Endodermal cell (in vitro differentiated cells): ENCODE data around the gene BARHL1. TPM values are rescaled to one million over a fixed set of nuclear protein-coding genes. Genes with fewer than 3 reads are reported as not detected.

ENCODE experiments used
- DNase-seq: peaks from one replicate; pipeline ENCODE4 v3.0.0-alpha.2; 2017
- H3K27ac ChIP-seq: 2 replicates; pipeline ENCODE4 v1.5.1; 2013; ENCODE audit warnings: mild to moderate bottlenecking, low read depth, low read length, moderate library complexity
- H3K27me3 ChIP-seq: 2 replicates; pipeline ENCODE4 v1.6.1; 2013; ENCODE audit warnings: mild to moderate bottlenecking, low read length, moderate library complexity; ENCODE audit not compliant: insufficient read depth, control insufficient read depth, poor library complexity, severe bottlenecking
- H3K36me3 ChIP-seq: 2 replicates; pipeline ENCODE4 v1.7.0; 2013; ENCODE audit warnings: mild to moderate bottlenecking, low read length, moderate library complexity; ENCODE audit not compliant: control insufficient read depth, insufficient read depth
- H3K4me1 ChIP-seq: one replicate; pipeline ENCODE4 v1.7.0; 2013; ENCODE audit warnings: low read length; ENCODE audit not compliant: control insufficient read depth, insufficient read depth
- H3K4me3 ChIP-seq: 2 replicates; pipeline ENCODE4 v1.5.1; 2013; ENCODE audit warnings: mild to moderate bottlenecking, low read length, moderate library complexity
- H3K9ac ChIP-seq: 2 replicates; pipeline ENCODE4 v1.6.1; 2013; ENCODE audit warnings: mild to moderate bottlenecking, low read length, moderate library complexity; ENCODE audit not compliant: poor library complexity, severe bottlenecking; ENCODE audit errors: extremely low read depth
- H3K9me3 ChIP-seq: 2 replicates; pipeline ENCODE4 v1.6.1; 2013; ENCODE audit warnings: mild to moderate bottlenecking, low read length, moderate library complexity; ENCODE audit not compliant: control insufficient read depth
- H3K27ac Mint-ChIP-seq: 2 replicates; pipeline ENCODE4 v1.8.0; 2020; ENCODE audit warnings: mixed read lengths
- H3K27me3 Mint-ChIP-seq: 2 replicates; pipeline ENCODE4 v1.8.0; 2021; ENCODE audit warnings: mild to moderate bottlenecking, mixed read lengths; ENCODE audit not compliant: insufficient read depth
- H3K36me3 Mint-ChIP-seq: 2 replicates; pipeline ENCODE4 v1.8.0; 2020; ENCODE audit warnings: low read depth, mixed read lengths
- H3K4me1 Mint-ChIP-seq: 2 replicates; pipeline ENCODE4 v1.8.0; 2020; ENCODE audit warnings: mixed read lengths
- H3K4me3 Mint-ChIP-seq: 2 replicates; pipeline ENCODE4 v1.8.0; 2020; ENCODE audit warnings: mild to moderate bottlenecking, moderate library complexity, mixed read lengths
- H3K9me3 Mint-ChIP-seq: 2 replicates; pipeline ENCODE4 v1.8.0; 2020; ENCODE audit warnings: mild to moderate bottlenecking, mixed read lengths
- WGBS, 2 experiments: methylation state at CpG; one replicate each; pipeline versions ENCODE4 v1.1.5 to v1.1.7; 2013; ENCODE audit warnings: missing lambda C conversion rate in 2 of 2, mixed read lengths in 1 of 2; ENCODE audit not compliant: insufficient coverage in 1 of 2, insufficient read length in 1 of 2; 5-methylcytosine and 5-hydroxymethylcytosine counted together
- total RNA-seq, 2 donors: library from RNA; stranded (reverse); fragmentation: NEBNext Ultra II Directional in 1 of 2; extraction: Animal tissue kit (Norgen Biotek cat#: 25700) in 1 of 2; gene quantifications; 2 replicates in 1 of 2; 3 replicates in 1 of 2; pipeline ENCODE4 v1.2.1, GENCODE V29; 2021
- TF ChIP-seq, protein P1 (sequence below): fragments of 200-600 bp; sonication (generic); conservative IDR thresholded peaks from 2 replicates; pipeline ENCODE4 v1.5.0; 2021; ENCODE audit warnings: antibody characterized with exemption, mild to moderate bottlenecking

Gene BARHL1
- total RNA-seq, 2 donors from 2014 or later: not detected

- no peak overlapping the region for H3K27ac ChIP-seq
- no peaks in the 10 kb centered on the region for H3K27me3 ChIP-seq
- no peaks in the 10 kb centered on the region for H3K9me3 ChIP-seq
- Mint-ChIP-seq H3K36me3 (peaks cover 88% of the 10 kb centered on the region), H3K27ac (no peak overlapping the region), H3K4me1 (peaks cover 6% of the 10 kb centered on the region), H3K4me3 (no peak overlapping the region), H3K9me3 (no peaks in the 10 kb centered on the region), H3K27me3 (no peaks in the 10 kb centered on the region)
- no peak overlapping the region for H3K4me3 ChIP-seq
- no peak overlapping the region for H3K9ac ChIP-seq
- H3K4me1 ChIP-seq: no peaks in the 10 kb centered on the region
- WGBS, 2 experiments: 85 to 91% methylated on average over 1 to 2 of the region's 2 CpGs
- TF ChIP-seq, protein P1, sequence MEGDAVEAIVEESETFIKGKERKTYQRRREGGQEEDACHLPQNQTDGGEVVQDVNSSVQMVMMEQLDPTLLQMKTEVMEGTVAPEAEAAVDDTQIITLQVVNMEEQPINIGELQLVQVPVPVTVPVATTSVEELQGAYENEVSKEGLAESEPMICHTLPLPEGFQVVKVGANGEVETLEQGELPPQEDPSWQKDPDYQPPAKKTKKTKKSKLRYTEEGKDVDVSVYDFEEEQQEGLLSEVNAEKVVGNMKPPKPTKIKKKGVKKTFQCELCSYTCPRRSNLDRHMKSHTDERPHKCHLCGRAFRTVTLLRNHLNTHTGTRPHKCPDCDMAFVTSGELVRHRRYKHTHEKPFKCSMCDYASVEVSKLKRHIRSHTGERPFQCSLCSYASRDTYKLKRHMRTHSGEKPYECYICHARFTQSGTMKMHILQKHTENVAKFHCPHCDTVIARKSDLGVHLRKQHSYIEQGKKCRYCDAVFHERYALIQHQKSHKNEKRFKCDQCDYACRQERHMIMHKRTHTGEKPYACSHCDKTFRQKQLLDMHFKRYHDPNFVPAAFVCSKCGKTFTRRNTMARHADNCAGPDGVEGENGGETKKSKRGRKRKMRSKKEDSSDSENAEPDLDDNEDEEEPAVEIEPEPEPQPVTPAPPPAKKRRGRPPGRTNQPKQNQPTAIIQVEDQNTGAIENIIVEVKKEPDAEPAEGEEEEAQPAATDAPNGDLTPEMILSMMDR: no peak
- DNase-seq: no peak
- H3K36me3 ChIP-seq: peaks cover 99% of the 10 kb centered on the region
These were observed 33.4 kb downstream of the BARHL1 start for GRCh38 chr9:132615774-132616173.

GRCh38 chr9:132616725-132617124 is 34.3 kb downstream of the BARHL1 start:
- Mint-ChIP-seq H3K27me3 (no peaks in the 10 kb centered on the region), H3K4me3 (no peak overlapping the region), H3K9me3 (no peaks in the 10 kb centered on the region), H3K27ac (no peak overlapping the region), H3K36me3 (peaks cover 80% of the 10 kb centered on the region), H3K4me1 (peaks cover 6% of the 10 kb centered on the region)
- Histone ChIP-seq H3K4me3 (no peak overlapping the region), H3K27ac (no peak overlapping the region), H3K27me3 (no peaks in the 10 kb centered on the region), H3K9ac (no peak overlapping the region), H3K36me3 (peaks cover 99% of the 10 kb centered on the region), H3K4me1 (no peaks in the 10 kb centered on the region), H3K9me3 (no peaks in the 10 kb centered on the region)
- 88 to 93% methylated on average over 5 of the region's 5 CpGs for WGBS, 2 experiments
- no peak for DNase-seq
- TF ChIP-seq, protein P1: no peak

DNA sequence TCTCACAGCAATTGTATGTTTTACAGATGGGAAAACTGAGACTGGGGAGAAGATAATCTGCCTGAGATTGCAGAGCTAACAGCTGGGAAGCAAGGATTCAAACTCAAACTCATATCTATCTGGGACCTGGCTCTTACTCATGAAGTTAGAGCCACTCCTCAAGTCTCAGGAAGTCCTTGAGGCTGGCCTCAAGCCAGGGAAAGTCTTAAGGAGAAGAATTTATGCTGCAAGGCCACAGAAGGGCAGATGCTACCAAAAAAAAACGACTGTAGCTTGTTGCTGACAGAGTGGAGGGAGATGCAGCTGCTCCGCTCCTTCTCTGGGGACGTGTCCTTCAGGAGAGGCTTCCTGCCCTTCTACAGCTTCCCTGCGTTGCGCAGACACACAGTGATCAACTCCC is 39.8 kb downstream of the BARHL1 start:
- no peaks in the 10 kb centered on the region for H3K4me1 ChIP-seq
- H3K27ac Mint-ChIP-seq: no peak overlapping the region
- H3K4me1 Mint-ChIP-seq: no peaks in the 10 kb centered on the region

More for the DNA sequence above, 39.8 kb downstream of the BARHL1 start:
- TF ChIP-seq, protein P1: no peak
- peaks cover 77% of the 10 kb centered on the region for H3K36me3 Mint-ChIP-seq
- Histone ChIP-seq H3K4me3 (no peak overlapping the region), H3K27me3 (no peaks in the 10 kb centered on the region), H3K9ac (no peak overlapping the region), H3K27ac (no peak overlapping the region), H3K9me3 (no peaks in the 10 kb centered on the region), H3K36me3 (peaks cover 94% of the 10 kb centered on the region)
- no peaks in the 10 kb centered on the region for H3K27me3 Mint-ChIP-seq
- no peak for DNase-seq
- no peak overlapping the region for H3K4me3 Mint-ChIP-seq
- no peaks in the 10 kb centered on the region for H3K9me3 Mint-ChIP-seq
- 91 to 96% methylated on average over 5 of the region's 5 CpGs for WGBS, 2 experiments
